ENCODE data around the gene KRT77. TPM values are rescaled to one million over a fixed set of nuclear protein-coding genes. Genes with fewer than 3 reads are reported as not detected.
"Not testable (repeated sequence)": the region's sequence is repeated elsewhere in the genome, so short reads cannot be mapped to it uniquely, and the experiment has no call there.

Gene KRT77
- not detected for total RNA-seq

GRCh38 chr12:52703424-52703823 lies at the start of gene KRT77:
Gene KRT77, minus strand, starts transcription at chr12:52703524. Its CDS starts 90 bp downstream, at chr12:52703434.
- 52 to 63% methylated on average over 2 of the region's 2 CpGs for WGBS, 2 donors (ENCODE audit: low coverage in 1 of 2)
- ATAC-seq: no peak
- TF ChIP-seq, protein P1, sequence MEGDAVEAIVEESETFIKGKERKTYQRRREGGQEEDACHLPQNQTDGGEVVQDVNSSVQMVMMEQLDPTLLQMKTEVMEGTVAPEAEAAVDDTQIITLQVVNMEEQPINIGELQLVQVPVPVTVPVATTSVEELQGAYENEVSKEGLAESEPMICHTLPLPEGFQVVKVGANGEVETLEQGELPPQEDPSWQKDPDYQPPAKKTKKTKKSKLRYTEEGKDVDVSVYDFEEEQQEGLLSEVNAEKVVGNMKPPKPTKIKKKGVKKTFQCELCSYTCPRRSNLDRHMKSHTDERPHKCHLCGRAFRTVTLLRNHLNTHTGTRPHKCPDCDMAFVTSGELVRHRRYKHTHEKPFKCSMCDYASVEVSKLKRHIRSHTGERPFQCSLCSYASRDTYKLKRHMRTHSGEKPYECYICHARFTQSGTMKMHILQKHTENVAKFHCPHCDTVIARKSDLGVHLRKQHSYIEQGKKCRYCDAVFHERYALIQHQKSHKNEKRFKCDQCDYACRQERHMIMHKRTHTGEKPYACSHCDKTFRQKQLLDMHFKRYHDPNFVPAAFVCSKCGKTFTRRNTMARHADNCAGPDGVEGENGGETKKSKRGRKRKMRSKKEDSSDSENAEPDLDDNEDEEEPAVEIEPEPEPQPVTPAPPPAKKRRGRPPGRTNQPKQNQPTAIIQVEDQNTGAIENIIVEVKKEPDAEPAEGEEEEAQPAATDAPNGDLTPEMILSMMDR (IDR thresholded peaks at IDR 0.05): no peak
- no peak for TF ChIP-seq POLR2AphosphoS5 (IDR thresholded peaks at IDR 0.05)
- Histone ChIP-seq H3K4me1 (no peaks in the 10 kb centered on the region), H3K9me3 (no peaks in the 10 kb centered on the region), H3K27me3 (peaks cover 73% of the 10 kb centered on the region), H3K4me3 (no peak within 1 kb of the TSS), H3K27ac (no peak within 1 kb of the TSS), H3K36me3 (no peaks in the 10 kb centered on the region)

GRCh38 chr12:52752516-52752915 lies 49.2 kb upstream of the KRT77 start:
- Histone ChIP-seq H3K27me3 (peaks cover 45% of the 10 kb centered on the region), H3K36me3 (no peaks in the 10 kb centered on the region), H3K4me3 (no peak overlapping the region), H3K27ac (no peak overlapping the region), H3K9me3 (no peaks in the 10 kb centered on the region), H3K4me1 (no peaks in the 10 kb centered on the region)
- no peak for TF ChIP-seq POLR2A (IDR thresholded peaks at IDR 0.05)
- TF ChIP-seq POLR2AphosphoS5 (IDR thresholded peaks at IDR 0.05): no peak
- TF ChIP-seq EP300 (IDR thresholded peaks at IDR 0.05): no peak
- TF ChIP-seq, protein P1 (IDR thresholded peaks at IDR 0.05): no peak
- 50 to 57% methylated on average over 1 to 2 of the region's 2 CpGs for WGBS, 2 donors (ENCODE audit: low coverage in 1 of 2)
- no peak for ATAC-seq

DNA sequence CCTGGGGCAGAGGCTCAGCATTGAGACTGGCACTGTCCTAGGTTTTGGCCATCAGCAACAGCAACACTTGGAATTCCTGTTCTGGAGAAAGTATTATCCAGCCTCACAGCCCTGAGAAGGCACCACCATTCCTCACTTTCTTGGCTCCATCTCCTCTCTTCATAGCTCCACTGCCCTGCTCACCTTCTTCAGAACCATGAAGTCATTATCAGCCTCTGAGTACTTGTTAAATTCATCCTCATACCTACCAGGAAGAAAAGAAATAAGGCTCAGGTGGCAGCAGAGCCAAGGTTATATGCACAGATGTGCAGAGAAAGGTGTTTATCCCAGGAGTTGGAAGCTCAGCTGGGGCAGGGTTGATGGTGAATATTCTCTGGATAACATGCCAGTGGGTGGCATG lies 48.5 kb upstream of the KRT77 start:
- Histone ChIP-seq H3K27ac (no peak overlapping the region), H3K4me1 (no peaks in the 10 kb centered on the region), H3K4me3 (no peak overlapping the region), H3K36me3 (no peaks in the 10 kb centered on the region), H3K27me3 (peaks cover 50% of the 10 kb centered on the region), H3K9me3 (no peaks in the 10 kb centered on the region)
- no peak for ATAC-seq
- no peak for TF ChIP-seq EP300 (IDR thresholded peaks at IDR 0.05)
- TF ChIP-seq POLR2A (IDR thresholded peaks at IDR 0.05): no peak
- TF ChIP-seq, protein P1 (IDR thresholded peaks at IDR 0.05): no peak
- TF ChIP-seq POLR2AphosphoS5 (IDR thresholded peaks at IDR 0.05): no peak

GRCh38 chr12:52750532-52750931 lies 47.2 kb upstream of the KRT77 start:
- WGBS, 2 donors (ENCODE audit: low coverage in 1 of 2): 68 to 76% methylated on average over 3 of the region's 3 CpGs
- not testable (repeated sequence) for H3K36me3 ChIP-seq, H3K4me3 ChIP-seq, H3K27ac ChIP-seq, H3K9me3 ChIP-seq, H3K4me1 ChIP-seq, ATAC-seq
- peaks cover 62% of the 10 kb centered on the region for H3K27me3 ChIP-seq

DNA sequence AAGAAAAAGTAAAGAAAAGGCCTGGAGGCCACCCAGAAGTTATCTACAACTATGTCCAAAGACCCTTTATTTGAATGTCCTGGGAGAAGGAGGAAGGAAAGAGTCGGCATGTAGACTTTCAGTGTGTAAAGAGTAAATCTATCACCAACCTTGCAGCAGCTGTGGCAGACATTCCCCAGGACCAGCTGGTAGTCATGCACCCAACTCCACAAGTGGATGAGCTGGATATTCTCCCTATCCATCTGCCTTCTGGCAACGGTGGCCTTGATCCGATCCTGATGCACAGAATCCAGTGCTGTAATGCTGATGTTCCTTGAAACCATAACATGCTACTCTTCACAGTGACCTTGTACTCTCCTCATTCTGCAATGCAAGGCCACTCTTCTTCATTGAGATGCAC lies 46.5 kb upstream of the KRT77 start:
- H3K27me3 ChIP-seq: peaks cover 59% of the 10 kb centered on the region
- no peaks in the 10 kb centered on the region for H3K36me3 ChIP-seq
- H3K27ac ChIP-seq: no peak overlapping the region
- TF ChIP-seq POLR2AphosphoS5 (IDR thresholded peaks at IDR 0.05) (no peak), EP300 (IDR thresholded peaks at IDR 0.05) (no peak), POLR2A (IDR thresholded peaks at IDR 0.05) (no peak)
- TF ChIP-seq, protein P1 (IDR thresholded peaks at IDR 0.05): no peak
- H3K9me3 ChIP-seq: no peaks in the 10 kb centered on the region
- 68 to 78% methylated on average over 3 of the region's 3 CpGs for WGBS, 2 donors (ENCODE audit: low coverage in 1 of 2)
- no peak for ATAC-seq
- no peaks in the 10 kb centered on the region for H3K4me1 ChIP-seq
- no peak overlapping the region for H3K4me3 ChIP-seq

DNA sequence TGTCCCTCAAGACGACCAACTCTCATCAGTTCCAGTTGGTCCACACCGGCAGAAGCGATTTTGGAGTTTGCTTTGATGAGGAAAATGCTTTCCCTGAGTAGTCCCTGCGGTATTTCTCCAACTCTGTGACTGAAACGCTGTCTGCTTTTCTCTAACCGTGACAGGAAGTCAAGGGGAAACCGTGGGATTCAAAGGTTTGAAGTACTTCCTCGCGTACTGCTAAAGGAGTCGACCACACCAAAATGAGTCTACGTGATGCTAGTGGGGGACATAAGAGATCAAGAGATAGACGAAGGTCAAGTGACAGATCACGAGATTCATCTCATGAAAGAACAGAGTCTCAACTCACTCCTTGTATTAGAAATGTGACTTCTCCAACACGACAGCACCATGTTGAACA lies 45.3 kb upstream of the KRT77 start:
- no peaks in the 10 kb centered on the region for H3K4me1 ChIP-seq
- H3K9me3 ChIP-seq: no peaks in the 10 kb centered on the region
- no peak for ATAC-seq
- peaks cover 50% of the 10 kb centered on the region for H3K27me3 ChIP-seq
- no peak overlapping the region for H3K4me3 ChIP-seq
- WGBS, 2 donors (ENCODE audit: low coverage in 1 of 2): 64 to 71% methylated on average over 12 to 14 of the region's 14 CpGs
- no peak overlapping the region for H3K27ac ChIP-seq
- TF ChIP-seq, protein P1 (IDR thresholded peaks at IDR 0.05): no peak
- TF ChIP-seq POLR2A (IDR thresholded peaks at IDR 0.05): no peak
- TF ChIP-seq POLR2AphosphoS5 (IDR thresholded peaks at IDR 0.05): no peak
- TF ChIP-seq EP300 (IDR thresholded peaks at IDR 0.05): no peak
- no peaks in the 10 kb centered on the region for H3K36me3 ChIP-seq

Measured in gastroesophageal sphincter (tissue), 4 donors.